ENCODE measurements around the gene RPL39L. TPM values are rescaled to one million over a fixed set of nuclear protein-coding genes. Genes with fewer than 3 reads are reported as not detected.

RPL39L gene
- total and polyA plus RNA-seq, 7 donors, result 0.32 to 1.8 (median 0.73) TPM; not detected in 1

DNA sequence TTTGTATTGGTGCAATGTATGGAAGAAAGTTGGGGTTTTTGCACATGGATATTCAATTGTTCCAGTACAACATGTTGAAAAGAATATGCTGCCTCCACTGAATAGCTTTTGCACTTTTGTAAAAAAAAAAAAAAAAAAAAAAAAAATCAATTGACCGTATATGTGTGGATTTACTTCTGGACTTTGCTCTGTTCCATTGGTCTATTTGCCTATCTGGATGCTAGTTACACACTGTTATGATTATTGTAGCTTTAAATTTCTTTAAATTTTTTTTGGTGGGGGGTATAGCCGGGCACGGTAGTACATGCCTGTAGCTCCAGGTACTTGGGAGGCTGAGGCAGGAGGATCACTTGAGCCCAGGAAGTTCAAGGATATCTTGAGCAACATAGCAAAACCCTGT is 52.5 kb downstream of the RPL39L start:
- Histone ChIP-seq H3K4me3 (no peak overlapping the region), H3K4me1 (no peaks in the 10 kb centered on the region), H3K9me3 (peaks cover 10% of the 10 kb centered on the region), H3K27me3 (ENCODE audit: insufficient read depth in 3 of 3, low read length in 2 of 3) (no peaks in the 10 kb centered on the region), H3K36me3 (ENCODE audit: insufficient read depth in 1 of 2, low read depth in 1 of 2) (no peaks in the 10 kb centered on the region), H3K27ac (no peak overlapping the region)
- ATAC-seq, result no peak
- 93 to 99% (median 95%) methylated on average over 3 of the region's 3 CpGs for WGBS, 3 donors
- no peak for DNase-seq
- TF ChIP-seq CTCF (IDR thresholded peaks at IDR 0.05), result no peak
- intact Hi-C loops (cut with DNase I), result no loop called here

DNA sequence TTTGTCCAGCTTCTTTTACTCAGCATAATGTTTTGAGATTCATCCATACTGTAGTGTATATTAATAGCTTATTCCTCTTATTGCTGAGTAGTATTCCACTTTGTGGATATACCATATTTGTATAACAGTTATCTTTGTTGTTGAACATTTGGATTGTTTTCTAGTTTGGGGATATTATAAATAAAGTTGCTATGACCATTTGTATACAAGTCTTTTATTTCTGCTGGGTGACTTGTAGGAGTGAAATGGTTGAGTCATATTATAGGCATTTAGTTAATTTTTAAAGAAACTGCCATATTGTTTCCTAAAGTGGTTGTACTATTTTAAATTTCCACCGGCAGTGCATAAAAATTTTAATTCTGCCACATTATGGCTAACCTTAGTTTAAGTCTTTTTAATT is 53.4 kb downstream of the RPL39L start:
- H3K9me3 ChIP-seq, result peaks cover 10% of the 10 kb centered on the region
- H3K4me3 ChIP-seq, result no peak overlapping the region
- no peaks in the 10 kb centered on the region for H3K36me3 ChIP-seq (ENCODE audit: insufficient read depth in 1 of 2, low read depth in 1 of 2)
- no peak overlapping the region for H3K27ac ChIP-seq
- ATAC-seq (no peak), DNase-seq (no peak)
- H3K27me3 ChIP-seq (ENCODE audit: insufficient read depth in 3 of 3, low read length in 2 of 3), result no peaks in the 10 kb centered on the region
- intact Hi-C loops (cut with DNase I), result no loop called here
- no peaks in the 10 kb centered on the region for H3K4me1 ChIP-seq
- WGBS, 3 donors, result 95 to 96% (median 96%) methylated on average over 1 of the region's 1 CpG
- no peak for TF ChIP-seq CTCF (IDR thresholded peaks at IDR 0.05)

DNA sequence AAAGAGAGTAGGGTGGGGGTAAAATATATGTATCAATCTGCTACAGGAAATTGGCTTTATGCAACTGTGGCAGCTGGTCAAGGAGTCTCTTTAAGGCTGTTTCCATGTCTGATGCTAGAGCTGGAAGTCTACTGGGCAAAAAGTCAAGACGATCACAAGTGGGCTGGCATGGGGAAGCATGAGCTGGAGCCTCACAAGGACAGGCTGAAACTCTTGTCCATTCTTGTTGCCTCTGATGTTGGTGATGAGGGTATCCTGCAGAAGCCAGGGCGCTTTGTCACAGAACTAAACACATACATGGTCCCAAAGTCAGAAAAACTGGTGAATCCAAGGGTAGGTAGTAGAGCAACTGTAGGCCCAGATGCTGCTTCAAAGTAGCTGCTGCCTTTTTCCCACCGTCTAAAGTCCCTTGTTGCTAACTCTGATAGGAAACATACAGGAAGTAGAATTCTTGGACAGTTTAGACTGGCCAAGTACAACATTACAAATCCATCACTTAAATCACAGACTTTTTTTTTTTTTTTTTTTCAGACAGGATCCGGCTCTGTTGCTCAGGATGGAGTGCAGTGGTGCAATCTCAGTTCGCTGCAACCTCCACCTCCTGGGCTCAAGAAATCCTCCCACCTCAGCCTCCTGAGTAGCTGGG is 54.2 kb downstream of the RPL39L start:
- Histone ChIP-seq H3K4me3 (no peak overlapping the region), H3K27ac (no peak overlapping the region), H3K4me1 (no peaks in the 10 kb centered on the region), H3K36me3 (ENCODE audit: insufficient read depth in 1 of 2, low read depth in 1 of 2) (no peaks in the 10 kb centered on the region), H3K27me3 (ENCODE audit: insufficient read depth in 3 of 3, low read length in 2 of 3) (no peaks in the 10 kb centered on the region), H3K9me3 (peaks cover 10% of the 10 kb centered on the region)
- no peak for TF ChIP-seq CTCF (IDR thresholded peaks at IDR 0.05)
- no peak for ATAC-seq
- intact Hi-C loops (cut with DNase I), result no loop called here
- 66 to 74% (median 68%) methylated on average over 5 of the region's 5 CpGs for WGBS, 3 donors
- no peak for DNase-seq

- intact Hi-C loops (cut with DNase I), result no loop called here
- WGBS, 3 donors, result 20 to 37% (median 21%) methylated on average over 2 of the region's 2 CpGs
- no peak for TF ChIP-seq CTCF (IDR thresholded peaks at IDR 0.05)
- H3K4me3 ChIP-seq, result no peak overlapping the region
- H3K9me3 ChIP-seq, result peaks cover 10% of the 10 kb centered on the region
- DNase-seq (no peak), ATAC-seq (no peak)
- no peaks in the 10 kb centered on the region for H3K36me3 ChIP-seq (ENCODE audit: insufficient read depth in 1 of 2, low read depth in 1 of 2)
- H3K27me3 ChIP-seq (ENCODE audit: insufficient read depth in 3 of 3, low read length in 2 of 3), result no peaks in the 10 kb centered on the region
- H3K4me1 ChIP-seq, result no peaks in the 10 kb centered on the region
- no peak overlapping the region for H3K27ac ChIP-seq
These were observed 54.7 kb downstream of the RPL39L start for GRCh38 chr3:187084580-187084979.

GRCh38 chr3:187084126-187084525 is 55.2 kb downstream of the RPL39L start:
- TF ChIP-seq CTCF (IDR thresholded peaks at IDR 0.05), result no peak
- ATAC-seq (no peak), DNase-seq (no peak)
- no peak overlapping the region for H3K27ac ChIP-seq
- H3K36me3 ChIP-seq (ENCODE audit: insufficient read depth in 1 of 2, low read depth in 1 of 2), result no peaks in the 10 kb centered on the region
- WGBS, 3 donors, result 43 to 54% (median 52%) methylated on average over 5 of the region's 5 CpGs
- peaks cover 10% of the 10 kb centered on the region for H3K9me3 ChIP-seq
- intact Hi-C loops (cut with DNase I), result no loop called here
- no peaks in the 10 kb centered on the region for H3K4me1 ChIP-seq
- H3K27me3 ChIP-seq (ENCODE audit: insufficient read depth in 3 of 3, low read length in 2 of 3), result no peaks in the 10 kb centered on the region
- no peak overlapping the region for H3K4me3 ChIP-seq
